HG02885 (cell line): ENCODE measurements around the gene CCBE1.

Experiments
- ATAC-seq: cut with Tn5 transposase; IDR thresholded peaks from one replicate; pipeline ENCODE4 v1.9.1; 2021; ENCODE audit warnings: mild to moderate bottlenecking; ENCODE audit not compliant: unreplicated experiment, poor library complexity

Gene CCBE1

DNA sequence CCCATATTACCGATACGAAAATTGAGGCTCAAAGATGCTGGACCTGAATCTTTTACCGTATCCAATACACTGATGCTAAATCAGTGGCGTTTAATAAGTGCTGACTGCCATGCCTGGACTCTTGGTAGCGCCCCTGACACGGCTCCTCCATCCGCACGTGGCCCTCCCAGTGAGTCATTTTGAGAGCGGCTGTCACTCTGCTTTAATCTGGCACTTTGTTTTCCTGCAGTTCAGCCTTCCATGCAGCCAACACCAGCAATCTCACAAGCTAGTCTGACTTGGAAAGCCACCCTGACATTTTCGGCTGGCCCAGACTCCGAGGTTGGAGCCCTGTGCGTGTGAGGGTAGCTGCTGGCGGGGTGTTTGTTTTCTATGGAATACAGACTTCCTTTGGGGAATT is 183.0 kb downstream of the CCBE1 start:
- no peak for ATAC-seq

DNA sequence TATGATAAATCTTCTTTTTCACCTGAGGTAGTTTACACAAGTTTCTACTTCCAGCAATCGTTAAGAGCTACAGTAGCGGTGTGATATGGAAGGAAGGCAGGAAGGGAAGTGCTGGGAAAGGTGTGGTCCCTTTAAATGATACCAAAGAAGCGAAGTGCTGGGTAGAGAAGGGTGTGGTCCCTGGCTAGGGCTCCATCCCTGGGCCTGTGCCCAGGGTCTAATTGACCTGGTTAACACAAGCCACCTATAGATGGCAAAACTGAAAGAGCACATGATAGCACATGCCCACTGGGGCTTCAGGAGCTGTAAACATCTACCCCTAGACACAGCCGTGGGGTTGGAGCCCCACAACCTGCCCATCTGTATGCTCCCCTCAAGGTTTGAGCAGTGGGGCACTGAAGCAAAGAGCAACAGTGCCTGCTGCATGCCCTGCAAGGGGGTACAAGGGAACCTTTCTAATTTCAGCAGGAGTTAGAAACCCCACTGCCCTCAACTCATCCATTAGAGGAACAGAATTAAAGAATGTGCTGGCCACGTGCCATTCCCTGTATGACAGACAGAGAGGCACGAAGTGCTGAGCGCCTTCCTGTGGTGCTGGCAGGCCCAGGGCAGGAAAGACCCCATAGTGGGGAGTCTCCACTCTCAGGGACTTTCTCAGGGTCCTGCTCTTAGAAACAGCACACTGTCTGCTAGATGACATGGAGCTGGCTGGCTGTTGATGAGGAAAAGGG is 185.0 kb downstream of the CCBE1 start:
- ATAC-seq: no peak

DNA sequence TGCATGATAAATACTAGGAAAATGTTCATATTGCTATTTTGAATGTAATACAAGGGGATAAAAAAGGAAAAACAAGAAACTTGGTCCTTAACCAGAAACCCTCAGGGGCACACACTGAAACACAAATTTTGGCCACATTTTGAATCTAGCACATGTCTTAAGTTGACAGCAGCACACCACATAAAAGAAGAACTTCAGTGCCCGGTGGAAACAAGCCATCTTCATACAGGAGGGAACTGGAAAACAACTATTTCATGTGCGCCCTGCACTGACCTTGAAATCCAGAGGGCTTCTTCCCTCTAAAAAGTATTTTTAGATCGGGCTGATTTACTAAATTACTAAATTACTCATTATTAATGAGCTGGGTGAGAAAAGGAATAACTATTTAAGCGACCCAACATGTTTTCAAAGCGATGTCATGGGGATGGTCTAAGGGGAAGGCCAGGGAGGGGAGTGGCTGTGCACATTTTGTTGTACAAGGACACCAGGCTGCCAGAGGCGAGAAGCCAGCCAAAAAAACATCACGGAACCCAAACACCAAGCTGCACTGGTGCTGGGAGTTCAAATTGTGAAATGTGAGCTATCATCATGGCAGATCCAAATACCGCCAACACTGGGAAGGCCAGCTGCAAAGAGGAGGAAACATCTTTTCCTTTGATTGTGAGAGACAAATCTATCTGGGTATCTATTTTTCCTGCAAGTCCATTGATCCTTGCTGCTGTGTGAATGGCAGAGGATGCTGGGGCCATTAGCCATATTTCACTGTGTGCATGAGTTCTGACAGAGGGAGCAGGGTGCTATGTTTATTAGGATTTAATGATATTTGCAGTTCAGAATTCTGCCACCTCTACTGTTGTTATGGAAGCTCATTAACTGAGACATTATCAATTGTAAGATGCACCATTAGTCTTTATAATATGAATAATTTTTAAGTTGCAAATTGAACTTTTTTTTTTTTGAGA is 187.5 kb downstream of the CCBE1 start:
- no peak for ATAC-seq

DNA sequence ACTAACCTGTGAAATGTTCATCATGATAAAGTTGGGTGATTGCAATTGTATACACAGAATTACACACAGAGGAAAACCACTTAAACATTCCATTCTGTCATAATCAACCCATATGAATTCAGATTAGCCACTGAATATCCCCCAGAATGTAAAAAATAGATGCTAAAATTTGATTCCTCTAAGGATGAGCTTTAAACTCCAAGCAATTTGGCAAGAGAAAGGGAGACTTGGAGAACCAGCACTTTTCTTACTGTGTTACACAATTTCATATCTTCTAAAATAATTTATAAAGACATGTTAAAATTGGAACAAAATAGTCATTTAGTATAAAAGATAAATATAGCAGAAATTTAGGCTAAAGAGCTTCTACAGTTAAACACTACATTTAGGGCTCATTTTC is 191.9 kb downstream of the CCBE1 start:
- no peak for ATAC-seq

DNA sequence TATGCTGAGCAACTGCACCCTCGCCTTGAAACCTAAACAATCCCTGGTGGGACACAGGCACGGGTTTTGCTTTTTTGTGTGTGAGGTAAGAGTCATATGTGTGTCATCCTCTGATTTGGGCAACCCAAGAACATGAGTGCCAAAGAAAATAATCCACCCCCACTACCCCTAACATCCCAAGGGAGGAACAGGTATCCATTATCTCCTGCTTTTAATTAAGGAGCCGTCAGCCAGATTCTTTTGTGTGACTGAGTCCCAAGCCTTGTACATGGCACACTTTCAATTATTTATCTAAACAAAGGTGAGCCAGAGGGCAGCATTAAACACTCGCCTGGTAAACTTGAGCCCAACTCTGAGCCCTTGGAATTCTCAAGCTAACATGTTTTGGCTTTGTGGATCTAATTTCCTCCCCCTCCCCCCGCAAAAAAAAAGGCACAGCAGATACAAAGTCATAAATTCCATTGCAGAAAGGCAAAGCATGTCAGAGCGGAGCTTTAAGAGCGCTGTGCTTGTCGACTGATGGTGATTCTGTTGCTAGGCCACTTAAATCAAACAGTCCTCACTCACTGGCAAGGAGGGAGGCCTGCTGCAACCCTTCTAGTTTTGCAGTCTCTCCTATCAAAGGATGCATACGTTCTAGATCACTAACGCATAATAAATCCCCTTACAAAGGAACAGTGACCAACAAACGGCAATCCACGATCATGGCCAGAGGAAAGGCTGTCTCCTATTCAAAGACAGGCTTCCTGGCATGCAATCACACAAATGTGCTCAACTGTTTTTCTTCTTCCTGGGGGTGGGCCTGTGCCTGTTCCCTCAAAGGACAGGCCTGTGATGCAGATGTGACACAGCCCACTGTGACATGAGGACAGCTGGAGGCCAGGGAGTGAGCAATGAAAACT is 194.7 kb downstream of the CCBE1 start:
- ATAC-seq: no peak

DNA sequence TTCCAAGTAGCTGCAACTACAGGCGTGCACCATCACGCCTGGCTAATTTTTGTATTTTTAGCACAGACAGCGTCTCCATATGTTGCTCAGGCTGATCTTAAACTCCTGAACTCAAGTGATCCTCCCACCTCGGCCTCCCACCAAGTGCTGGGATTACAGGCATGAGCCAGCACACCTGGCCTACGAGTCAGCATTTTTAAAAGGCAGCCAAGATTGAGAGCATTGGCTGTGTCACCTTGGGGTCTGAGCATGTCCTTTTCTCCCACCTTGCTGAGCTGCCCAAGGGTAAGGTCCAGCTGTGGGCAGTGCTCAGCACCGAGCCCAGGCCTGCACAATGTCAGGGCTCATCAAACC is 195.3 kb downstream of the CCBE1 start:
- ATAC-seq: no peak

DNA sequence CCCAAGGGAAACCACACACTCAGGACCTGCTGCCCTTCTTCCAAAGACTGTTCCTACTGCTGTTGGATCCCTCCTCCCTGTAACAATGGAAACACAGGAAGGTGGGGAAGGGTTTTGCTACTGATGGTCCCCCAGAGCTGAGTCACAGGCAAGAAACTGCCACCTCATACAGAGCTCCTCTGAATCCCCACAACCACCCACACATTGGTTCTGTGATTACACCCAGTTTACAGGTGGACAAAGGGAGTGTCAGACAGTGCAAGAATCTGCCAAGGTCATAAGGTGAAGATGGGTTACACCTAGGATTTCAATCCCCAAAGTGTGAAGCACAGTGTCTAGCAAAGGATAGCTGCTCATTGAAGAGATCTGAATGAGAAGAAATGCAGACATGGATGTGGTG is 196.5 kb downstream of the CCBE1 start:
- ATAC-seq: no peak

DNA sequence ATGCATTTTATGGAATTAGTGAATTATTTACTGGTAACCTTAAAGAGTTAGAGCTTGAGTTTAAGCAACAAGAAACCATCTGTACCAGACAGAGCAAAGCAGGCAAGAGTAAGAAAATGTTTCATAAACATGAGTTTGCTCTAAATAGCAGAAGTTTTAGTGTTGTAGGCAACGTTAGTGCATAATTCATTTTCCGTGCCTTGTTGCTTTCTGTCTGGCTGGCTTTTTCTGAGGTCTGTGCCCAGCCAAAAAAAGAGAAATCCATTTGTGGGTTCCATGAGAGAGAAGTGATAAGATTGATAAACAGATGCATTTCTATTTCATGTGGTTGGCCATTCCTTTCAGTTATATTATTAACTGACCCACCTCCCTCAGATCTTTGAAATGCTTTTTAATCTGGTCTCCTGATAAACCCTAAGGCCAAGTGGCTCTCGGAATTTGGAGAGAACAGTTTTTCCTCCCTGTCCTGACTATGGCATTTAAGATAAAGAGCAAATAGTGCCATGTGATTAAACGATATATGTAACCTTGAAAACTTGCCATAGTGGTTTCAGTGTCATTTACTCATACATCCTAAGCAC is 198.6 kb downstream of the CCBE1 start:
- ATAC-seq: no peak

DNA sequence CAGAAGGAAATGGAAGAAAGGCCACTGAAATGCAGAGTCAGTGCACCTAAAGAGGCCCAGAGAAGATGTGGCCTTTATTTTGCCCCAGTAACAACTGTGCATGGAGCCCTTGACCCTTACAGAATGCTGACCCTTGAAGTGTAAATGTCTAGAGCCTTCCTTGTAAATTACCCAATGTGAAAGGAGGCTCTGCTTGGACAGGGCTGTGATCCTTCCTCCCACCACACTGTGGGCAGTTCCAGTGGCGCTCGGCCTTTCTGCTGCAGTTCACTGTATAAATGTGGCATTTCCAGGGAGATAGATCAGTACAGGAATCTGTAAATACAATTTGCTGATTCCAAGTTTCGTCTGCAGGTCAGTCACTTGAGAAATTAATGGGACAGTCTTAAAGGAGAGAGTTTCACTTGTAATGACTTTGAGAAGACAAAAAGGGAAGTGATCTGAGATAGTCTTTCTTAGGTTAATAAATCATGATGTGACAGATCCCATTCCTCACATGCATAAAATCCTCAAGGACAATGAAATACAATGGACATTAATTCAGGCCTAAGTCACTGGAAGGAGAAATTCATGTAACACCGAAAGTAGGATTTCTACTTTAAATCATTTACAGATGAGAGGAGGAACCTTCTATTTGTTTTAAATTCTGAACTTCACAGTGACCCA is 204.3 kb downstream of the CCBE1 start:
- ATAC-seq: no peak

DNA sequence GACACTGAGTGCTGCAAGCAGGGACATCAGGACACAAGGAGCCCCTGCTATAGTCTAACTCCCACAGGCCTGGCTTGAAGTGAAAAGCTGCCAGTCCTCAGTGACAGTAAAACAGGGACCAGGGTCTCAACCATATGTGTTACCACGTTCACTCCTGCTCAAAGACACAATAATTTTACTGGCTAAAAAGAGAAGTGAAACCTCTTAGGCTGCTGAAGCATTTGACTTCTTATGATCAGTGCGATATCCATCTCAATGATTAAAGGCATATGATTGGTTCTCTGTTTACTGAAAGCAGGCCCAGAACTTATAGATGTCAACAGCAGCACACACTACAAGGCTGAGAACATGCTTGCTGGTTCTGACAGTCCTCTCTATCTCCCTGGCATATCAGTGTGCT is 208.3 kb downstream of the CCBE1 start:
- ATAC-seq: no peak

DNA sequence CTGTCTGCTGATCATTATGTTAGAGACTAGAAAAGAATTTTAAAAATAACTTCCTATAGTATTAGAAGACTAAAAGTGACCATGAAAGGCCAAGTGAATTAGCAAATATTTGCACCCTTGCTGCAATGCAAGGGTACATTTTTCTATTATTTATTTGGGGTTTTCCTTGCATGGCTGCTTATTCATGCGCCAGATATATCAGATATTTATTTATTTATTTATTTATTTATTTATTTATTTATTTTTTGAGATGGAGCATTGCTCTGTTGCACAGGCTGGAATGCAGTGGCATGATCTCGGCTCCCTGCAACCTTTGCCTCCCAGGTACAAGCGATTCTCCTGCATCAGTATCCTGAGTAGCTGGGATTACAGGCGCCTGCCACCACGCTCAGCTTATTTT is 211.8 kb downstream of the CCBE1 start:
- no peak for ATAC-seq

DNA sequence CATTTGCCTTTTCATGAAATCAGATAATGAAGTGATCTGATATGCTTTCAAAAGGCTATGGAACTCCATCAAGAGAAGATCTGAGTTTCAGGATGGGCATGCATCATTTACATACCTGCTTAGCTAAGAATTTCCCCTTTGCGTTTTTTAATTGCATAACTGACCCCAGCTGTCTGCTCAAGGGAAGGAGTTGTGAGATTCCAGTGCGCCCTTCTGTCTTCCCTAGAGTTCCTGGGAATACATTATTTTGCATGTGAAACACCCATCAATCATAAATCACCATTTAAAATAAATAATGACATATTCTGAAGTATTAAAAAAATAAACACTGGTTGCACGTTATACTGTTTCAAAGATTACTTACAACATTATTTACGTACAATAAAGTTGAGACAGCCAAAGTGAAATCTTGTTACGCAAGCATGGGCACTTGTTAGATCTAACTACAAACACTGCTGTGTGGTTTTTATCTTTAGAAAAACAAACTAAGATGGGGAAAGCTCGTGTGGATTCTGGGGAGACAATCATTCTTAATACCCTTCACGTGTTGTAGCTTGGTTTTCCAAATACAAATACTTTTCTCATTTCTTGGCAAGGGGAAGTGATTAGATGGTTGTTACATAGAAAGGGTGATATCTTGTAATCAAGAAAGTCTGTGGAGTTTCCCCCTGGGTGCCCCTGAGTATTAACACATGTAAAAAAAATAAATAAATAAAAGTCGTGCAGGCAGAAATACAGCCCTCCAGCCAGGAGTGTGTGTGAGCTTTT is 212.5 kb downstream of the CCBE1 start:
- no peak for ATAC-seq

DNA sequence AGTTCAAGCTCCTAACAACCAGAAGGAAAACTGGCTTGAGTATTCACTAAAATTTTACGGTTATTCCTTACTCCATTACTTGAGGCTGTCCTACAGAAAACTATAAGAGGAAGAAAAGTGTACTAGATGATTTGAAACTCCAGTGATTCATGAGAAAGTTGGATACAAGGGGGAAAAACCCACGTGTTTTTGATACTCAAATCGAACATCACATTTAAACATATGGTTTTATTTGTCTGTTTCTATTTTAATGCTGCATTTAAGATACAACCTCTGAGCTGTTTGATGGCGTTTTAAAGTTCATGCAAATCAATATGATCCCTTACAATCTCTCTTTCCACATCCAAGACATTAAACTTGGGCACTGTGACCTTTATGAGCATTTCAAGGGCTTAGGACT is 213.1 kb downstream of the CCBE1 start:
- ATAC-seq: no peak

DNA sequence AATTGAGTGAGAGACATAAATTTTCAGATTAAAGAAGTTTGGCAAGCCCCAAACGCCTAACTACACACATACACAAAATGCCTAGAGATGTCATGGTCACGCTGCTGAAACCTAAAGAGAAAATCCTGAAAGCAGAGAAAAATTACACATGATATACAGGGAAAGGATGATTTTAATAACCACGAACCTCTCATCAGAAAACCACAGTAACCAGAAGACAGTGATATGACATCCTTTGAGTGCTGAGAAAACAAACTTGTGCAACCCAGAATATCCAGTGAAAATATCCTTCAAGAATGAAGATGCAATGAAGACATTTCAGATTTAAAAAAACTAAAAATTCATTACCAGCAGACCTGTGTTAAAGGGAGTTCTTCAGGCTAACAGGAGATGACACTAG is 215.8 kb downstream of the CCBE1 start:
- ATAC-seq: no peak

DNA sequence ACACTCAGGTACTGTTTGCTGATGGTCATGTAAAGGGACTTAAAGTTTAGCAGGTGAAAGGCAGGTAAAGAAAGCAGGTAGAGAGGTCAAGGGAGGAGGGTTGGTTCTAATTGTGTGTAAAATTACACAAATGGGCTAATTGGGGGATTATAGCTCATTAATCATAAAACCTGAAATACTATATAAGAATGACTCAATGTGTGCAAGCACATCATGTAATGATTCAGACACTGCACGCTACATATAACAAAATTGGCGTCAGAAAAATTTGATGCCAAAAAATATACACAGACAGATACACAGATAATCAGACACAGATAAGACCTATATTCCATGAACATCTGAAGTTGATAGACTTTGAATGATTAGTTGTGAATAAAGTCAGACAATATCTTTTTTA is 217.4 kb downstream of the CCBE1 start:
- ATAC-seq: no peak

DNA sequence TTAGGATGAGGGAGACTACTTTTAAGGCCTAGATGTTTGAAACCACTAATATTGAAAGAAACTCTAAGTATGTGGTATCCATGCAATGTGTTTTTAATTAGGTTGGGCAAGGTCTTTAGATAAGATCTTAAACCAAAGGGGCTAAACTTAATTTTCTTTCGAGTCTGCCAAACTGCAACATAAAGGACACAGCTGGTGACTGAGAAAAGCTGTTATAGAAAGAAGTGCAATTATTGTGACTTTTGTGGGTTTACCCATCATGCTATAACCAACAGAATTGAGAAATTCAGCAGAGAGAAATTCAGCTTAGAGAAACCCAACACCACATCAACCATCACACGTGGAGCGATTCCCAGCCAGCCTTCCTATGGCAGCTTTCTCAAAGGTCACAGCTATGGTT is 218.6 kb downstream of the CCBE1 start:
- ATAC-seq: no peak

DNA sequence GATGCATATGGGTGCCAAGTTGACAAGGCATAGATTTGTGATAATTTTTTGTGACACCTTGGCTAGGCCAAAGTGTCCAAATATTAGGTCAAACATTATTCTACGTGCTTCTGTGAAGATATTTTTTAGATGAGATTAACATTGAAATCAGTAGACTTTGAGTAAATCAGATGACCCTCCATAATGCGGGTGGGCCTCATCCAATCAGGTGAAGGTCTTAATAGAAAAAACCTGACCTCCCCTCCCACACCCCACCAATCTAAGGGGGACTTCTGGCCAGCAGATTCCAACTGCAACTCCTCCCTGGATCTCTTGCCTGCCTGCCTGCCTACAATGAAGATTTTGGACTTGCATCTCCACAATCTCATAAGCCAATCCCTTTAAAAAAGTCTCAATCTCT is 219.4 kb downstream of the CCBE1 start:
- no peak for ATAC-seq

DNA sequence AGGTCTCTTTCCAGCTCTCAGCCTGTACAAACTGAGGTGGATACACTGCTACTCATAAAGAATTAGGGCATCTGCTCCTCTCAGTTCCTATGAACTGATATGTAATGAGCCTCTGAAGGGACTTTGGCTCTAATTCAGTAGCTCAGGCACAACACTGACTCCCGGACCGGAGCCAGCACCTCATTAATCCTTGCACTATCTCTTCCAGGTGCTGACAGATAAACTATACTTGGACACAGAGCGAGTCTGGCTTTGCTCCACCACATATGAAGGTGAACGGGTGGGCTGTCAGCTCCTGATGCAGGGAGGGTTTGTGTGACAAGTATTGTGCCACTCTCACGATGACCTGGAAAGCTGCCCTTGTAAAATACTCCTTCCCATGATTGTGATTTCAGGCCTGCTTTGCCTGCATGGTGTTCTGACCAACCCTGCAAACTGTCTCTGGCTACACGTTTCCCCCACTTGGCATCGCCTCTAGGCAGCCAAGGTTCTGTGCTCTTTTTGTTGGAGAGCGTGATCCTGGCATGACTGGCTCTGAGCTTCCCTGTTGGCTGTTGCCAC is 226.6 kb downstream of the CCBE1 start:
- ATAC-seq: no peak
